ENCODE data around the gene TPTE.
"Not testable (repeated sequence)": the region's sequence is repeated elsewhere in the genome, so short reads cannot be mapped to it uniquely, and the experiment has no call there.

DNA sequence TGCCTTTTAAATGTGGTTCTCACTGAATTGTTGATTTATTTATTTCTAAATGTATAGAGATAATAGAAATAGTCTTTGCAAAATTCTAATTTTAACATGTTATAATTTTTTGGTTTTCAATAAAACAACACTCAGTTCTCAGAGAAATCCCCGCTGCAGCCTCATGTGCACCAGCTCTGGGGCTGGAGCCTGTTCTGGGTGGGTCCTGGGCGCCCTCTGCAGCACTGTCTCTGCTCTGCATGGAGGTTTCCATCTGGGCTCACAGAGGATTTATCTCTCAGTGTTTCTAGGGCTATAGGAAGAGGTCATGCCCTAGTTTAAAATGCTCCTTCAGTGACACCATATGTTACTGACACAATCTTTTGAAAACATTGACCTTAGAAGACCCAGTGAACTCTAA, 128.9 kb downstream of the TPTE start:
- not testable (repeated sequence) for TF ChIP-seq POLR2A, CTCF (IDR thresholded peaks at IDR 0.05)
